ENCODE measurements around the gene TAF1. TPM values are rescaled to one million over a fixed set of nuclear protein-coding genes. Genes with fewer than 3 reads are reported as not detected.
"Not testable (repeated sequence)": the region's sequence is repeated elsewhere in the genome, so short reads cannot be mapped to it uniquely, and the experiment has no call there.

TAF1 gene
- polyA plus RNA-seq, 1 donor (not counting 4 experiments of a cell fraction or from before 2014, with no cell fraction given): 13.3 TPM

DNA sequence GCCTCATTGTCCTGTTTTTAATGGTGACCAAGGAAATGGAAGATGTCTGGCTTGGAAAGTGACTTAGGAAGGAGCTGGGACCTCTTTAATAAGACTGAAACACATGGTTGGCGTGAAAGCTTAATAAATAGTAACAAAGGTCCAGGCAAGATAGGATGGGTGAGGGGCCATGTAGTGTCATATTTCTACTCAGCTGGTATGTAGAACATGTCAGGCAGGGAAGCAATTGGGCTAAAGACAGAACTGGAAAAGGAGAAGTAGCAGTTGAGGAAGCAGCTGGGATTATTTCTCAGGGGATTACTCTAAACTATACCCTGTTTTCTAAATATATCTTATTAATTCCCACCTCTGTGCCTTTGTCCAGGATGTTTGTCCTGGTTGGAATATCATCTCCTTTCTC is 46.0 kb upstream of the TAF1 start:
- Histone ChIP-seq H3K9ac (ENCODE audit: control insufficient read depth, extremely low read depth, insufficient read depth, low read length) (no peak overlapping the region), H3K27ac (ENCODE audit: control insufficient read depth, insufficient read depth, low read length) (no peak overlapping the region), H3K4me2 (ENCODE audit: control insufficient read depth, extremely low read depth, insufficient read depth, low read depth, low read length) (no peak overlapping the region), H3K4me1 (ENCODE audit: control insufficient read depth, extremely low read depth, insufficient read depth, low read length) (no peaks in the 10 kb centered on the region), H2AFZ (ENCODE audit: control insufficient read depth, low read length) (no peak overlapping the region), H3K9me3 (ENCODE audit: control insufficient read depth, low read depth, low read length) (no peaks in the 10 kb centered on the region), H3K27me3 (ENCODE audit: control insufficient read depth, extremely low read depth, insufficient read depth, low read length) (no peaks in the 10 kb centered on the region), H3K36me3 (ENCODE audit: control insufficient read depth in 2 of 2, extremely low read depth in 1 of 2, insufficient read depth in 2 of 2, low read length in 2 of 2) (no peaks in the 10 kb centered on the region), H4K20me1 (ENCODE audit: control insufficient read depth, extremely low read depth, insufficient read depth, low read length) (no peaks in the 10 kb centered on the region), H3K79me2 (ENCODE audit: control insufficient read depth, insufficient read depth, low read length) (no peaks in the 10 kb centered on the region), H3K9me1 (ENCODE audit: control insufficient read depth, extremely low read depth, insufficient read depth, low read length) (no peaks in the 10 kb centered on the region), H3K4me3 (ENCODE audit: control insufficient read depth in 2 of 3, extremely low read depth in 1 of 3, insufficient read depth in 2 of 3, low read depth in 1 of 3, low read length in 3 of 3) (no peak overlapping the region)
- dilution Hi-C loops (cut with MboI; ENCODE audit: extremely low pct_ligation_motif_present, low sequenced_read_pairs): no loop called here
- no peak for TF ChIP-seq EZH2 (IDR thresholded peaks at IDR 0.05; ENCODE audit: low read length)
- TF ChIP-seq, protein P1, sequence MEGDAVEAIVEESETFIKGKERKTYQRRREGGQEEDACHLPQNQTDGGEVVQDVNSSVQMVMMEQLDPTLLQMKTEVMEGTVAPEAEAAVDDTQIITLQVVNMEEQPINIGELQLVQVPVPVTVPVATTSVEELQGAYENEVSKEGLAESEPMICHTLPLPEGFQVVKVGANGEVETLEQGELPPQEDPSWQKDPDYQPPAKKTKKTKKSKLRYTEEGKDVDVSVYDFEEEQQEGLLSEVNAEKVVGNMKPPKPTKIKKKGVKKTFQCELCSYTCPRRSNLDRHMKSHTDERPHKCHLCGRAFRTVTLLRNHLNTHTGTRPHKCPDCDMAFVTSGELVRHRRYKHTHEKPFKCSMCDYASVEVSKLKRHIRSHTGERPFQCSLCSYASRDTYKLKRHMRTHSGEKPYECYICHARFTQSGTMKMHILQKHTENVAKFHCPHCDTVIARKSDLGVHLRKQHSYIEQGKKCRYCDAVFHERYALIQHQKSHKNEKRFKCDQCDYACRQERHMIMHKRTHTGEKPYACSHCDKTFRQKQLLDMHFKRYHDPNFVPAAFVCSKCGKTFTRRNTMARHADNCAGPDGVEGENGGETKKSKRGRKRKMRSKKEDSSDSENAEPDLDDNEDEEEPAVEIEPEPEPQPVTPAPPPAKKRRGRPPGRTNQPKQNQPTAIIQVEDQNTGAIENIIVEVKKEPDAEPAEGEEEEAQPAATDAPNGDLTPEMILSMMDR (optimal IDR thresholded peaks at IDR 0.05 in 1 of 3, IDR thresholded peaks at IDR 0.05 in 1 of 3, conservative IDR thresholded peaks at IDR 0.05 in 1 of 3; ENCODE audit: extremely low read depth in 1 of 3, insufficient read depth in 2 of 3, low read length in 3 of 3): no peak
- FAIRE-seq: no peak
- no peak for DNase-seq (ENCODE audit: low read depth, low spot score)

DNA sequence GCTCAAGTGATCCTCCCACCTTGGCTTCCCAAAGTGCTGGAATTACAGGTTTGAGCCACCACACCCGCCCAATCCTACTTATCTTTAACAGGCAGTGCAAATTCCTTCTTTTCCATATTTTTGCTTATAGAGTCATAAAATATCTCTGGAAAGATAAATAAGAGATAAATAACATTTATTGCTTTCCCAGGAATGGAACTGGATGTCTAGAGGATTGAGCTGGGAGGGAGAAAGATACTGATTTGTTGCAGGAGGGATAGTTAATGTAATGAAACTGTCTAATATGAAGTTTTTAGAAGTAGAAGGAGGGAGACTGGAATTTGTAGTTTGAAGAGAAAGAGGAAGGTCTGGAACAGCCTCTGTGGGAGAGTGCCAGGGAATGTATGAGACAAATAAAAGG is 44.4 kb upstream of the TAF1 start:
- Histone ChIP-seq H3K4me3 (ENCODE audit: control insufficient read depth in 2 of 3, extremely low read depth in 1 of 3, insufficient read depth in 2 of 3, low read depth in 1 of 3, low read length in 3 of 3) (no peak overlapping the region), H3K27ac (ENCODE audit: control insufficient read depth, insufficient read depth, low read length) (no peak overlapping the region), H3K27me3 (ENCODE audit: control insufficient read depth, extremely low read depth, insufficient read depth, low read length) (no peaks in the 10 kb centered on the region), H3K4me2 (ENCODE audit: control insufficient read depth, extremely low read depth, insufficient read depth, low read depth, low read length) (no peak overlapping the region), H3K9me3 (ENCODE audit: control insufficient read depth, low read depth, low read length) (peaks cover under 1% of the 10 kb centered on the region), H2AFZ (ENCODE audit: control insufficient read depth, low read length) (no peak overlapping the region), H3K36me3 (ENCODE audit: control insufficient read depth in 2 of 2, extremely low read depth in 1 of 2, insufficient read depth in 2 of 2, low read length in 2 of 2) (no peaks in the 10 kb centered on the region), H3K79me2 (ENCODE audit: control insufficient read depth, insufficient read depth, low read length) (no peaks in the 10 kb centered on the region), H4K20me1 (ENCODE audit: control insufficient read depth, extremely low read depth, insufficient read depth, low read length) (no peaks in the 10 kb centered on the region), H3K4me1 (ENCODE audit: control insufficient read depth, extremely low read depth, insufficient read depth, low read length) (no peaks in the 10 kb centered on the region), H3K9me1 (ENCODE audit: control insufficient read depth, extremely low read depth, insufficient read depth, low read length) (no peaks in the 10 kb centered on the region), H3K9ac (ENCODE audit: control insufficient read depth, extremely low read depth, insufficient read depth, low read length) (no peak overlapping the region)
- dilution Hi-C loops (cut with MboI; ENCODE audit: extremely low pct_ligation_motif_present, low sequenced_read_pairs): no loop called here
- no peak for DNase-seq (ENCODE audit: low read depth, low spot score)
- no peak for FAIRE-seq
- TF ChIP-seq, protein P1 (optimal IDR thresholded peaks at IDR 0.05 in 1 of 3, IDR thresholded peaks at IDR 0.05 in 1 of 3, conservative IDR thresholded peaks at IDR 0.05 in 1 of 3; ENCODE audit: extremely low read depth in 1 of 3, insufficient read depth in 2 of 3, low read length in 3 of 3): no peak
- TF ChIP-seq EZH2 (IDR thresholded peaks at IDR 0.05; ENCODE audit: low read length): no peak

DNA sequence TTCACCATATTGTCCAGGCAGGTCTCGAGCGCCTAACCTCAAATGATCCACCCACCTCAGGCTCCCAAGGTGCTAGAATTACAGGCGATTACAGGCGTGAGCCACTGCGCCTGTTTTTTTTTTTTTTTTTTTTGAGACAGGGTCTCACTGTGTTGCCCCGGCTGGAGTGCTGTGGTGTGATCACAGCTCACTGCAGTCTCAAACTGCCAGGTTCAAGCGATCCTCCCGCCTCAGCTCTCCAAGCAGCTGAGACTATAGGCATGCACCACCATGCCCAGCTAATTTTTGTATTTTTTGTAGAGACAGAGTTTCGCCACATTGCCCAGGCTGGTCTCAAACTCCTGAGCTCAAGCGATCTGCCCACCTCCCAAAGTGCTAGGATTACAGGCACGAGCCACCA is 41.7 kb upstream of the TAF1 start:
- H3K4me1 ChIP-seq (ENCODE audit: control insufficient read depth, extremely low read depth, insufficient read depth, low read length); DNase-seq (ENCODE audit: low read depth, low spot score); H3K27me3 ChIP-seq (ENCODE audit: control insufficient read depth, extremely low read depth, insufficient read depth, low read length); H4K20me1 ChIP-seq (ENCODE audit: control insufficient read depth, extremely low read depth, insufficient read depth, low read length); dilution Hi-C loops (cut with MboI; ENCODE audit: extremely low pct_ligation_motif_present, low sequenced_read_pairs); H3K27ac ChIP-seq (ENCODE audit: control insufficient read depth, insufficient read depth, low read length); H2AFZ ChIP-seq (ENCODE audit: control insufficient read depth, low read length); H3K79me2 ChIP-seq (ENCODE audit: control insufficient read depth, insufficient read depth, low read length); H3K9me3 ChIP-seq (ENCODE audit: control insufficient read depth, low read depth, low read length); H3K9ac ChIP-seq (ENCODE audit: control insufficient read depth, extremely low read depth, insufficient read depth, low read length); H3K4me2 ChIP-seq (ENCODE audit: control insufficient read depth, extremely low read depth, insufficient read depth, low read depth, low read length); H3K4me3 ChIP-seq (ENCODE audit: control insufficient read depth in 2 of 3, extremely low read depth in 1 of 3, insufficient read depth in 2 of 3, low read depth in 1 of 3, low read length in 3 of 3); H3K36me3 ChIP-seq (ENCODE audit: control insufficient read depth in 2 of 2, extremely low read depth in 1 of 2, insufficient read depth in 2 of 2, low read length in 2 of 2); H3K9me1 ChIP-seq (ENCODE audit: control insufficient read depth, extremely low read depth, insufficient read depth, low read length); FAIRE-seq: not testable (repeated sequence)
